Forelimb muscle (tissue), 1 donor: ENCODE data around the gene AQP6. TPM values are rescaled to one million over a fixed set of nuclear protein-coding genes. Genes with fewer than 3 reads are reported as not detected.
"Not testable (repeated sequence)": the region's sequence is repeated elsewhere in the genome, so short reads cannot be mapped to it uniquely, and the experiment has no call there.

Source experiments
- DNase-seq: peaks from one replicate; pipeline ENCODE4 v3.0.0-alpha.2; 2013; ENCODE audit warnings: low read depth
- polyA plus RNA-seq: library from polyadenylated mRNA; unstranded; fragments of 120-200 nt; gene quantifications from one replicate; pipeline ENCODE4 v1.2.1, GENCODE V29; 2013; ENCODE audit not compliant: insufficient read length

The AQP6 gene
- polyA plus RNA-seq, 1 donor = 0.14 TPM

GRCh38 chr12:49969651-49970429, 2.9 kb upstream of the AQP6 start:
- DNase-seq = no peak

- no peak for DNase-seq
These were observed 2.1 kb upstream of the AQP6 start for GRCh38 chr12:49970658-49971057.

GRCh38 chr12:49971141-49971540, 1.6 kb upstream of the AQP6 start:
- DNase-seq = no peak

- DNase-seq = no peak
These were observed 618 bp upstream of the AQP6 start for GRCh38 chr12:49972129-49972528.

- DNase-seq = no peak
These were observed 649 bp downstream of the AQP6 start for GRCh38 chr12:49973361-49973830.

GRCh38 chr12:49974231-49974675, 1.5 kb downstream of the AQP6 start:
- no peak for DNase-seq

GRCh38 chr12:49974677-49975317, 2.0 kb downstream of the AQP6 start:
- DNase-seq = no peak

GRCh38 chr12:49975318-49975761, 2.6 kb downstream of the AQP6 start:
- DNase-seq = no peak

GRCh38 chr12:49976557-49976956, 3.8 kb downstream of the AQP6 start:
- no peak for DNase-seq

GRCh38 chr12:49978125-49978524, 5.4 kb downstream of the AQP6 start:
- DNase-seq = no peak

GRCh38 chr12:49979016-49979586, 6.4 kb downstream of the AQP6 start:
- DNase-seq = no peak

- DNase-seq = no peak
These were observed 7.0 kb downstream of the AQP6 start for GRCh38 chr12:49979791-49980190.

- no peak for DNase-seq
These were observed 8.0 kb downstream of the AQP6 start for GRCh38 chr12:49980501-49981349.

- DNase-seq = no peak
These were observed 9.7 kb downstream of the AQP6 start for GRCh38 chr12:49982246-49983087.

- no peak for DNase-seq
These were observed 11.1 kb downstream of the AQP6 start for GRCh38 chr12:49983892-49984291.

GRCh38 chr12:49984476-49985359, 12.0 kb downstream of the AQP6 start:
- no peak for DNase-seq

- no peak for DNase-seq
These were observed 13.2 kb downstream of the AQP6 start for GRCh38 chr12:49985981-49986380.

GRCh38 chr12:49986476-49986875, 13.7 kb downstream of the AQP6 start:
- DNase-seq = not testable (repeated sequence)

- no peak for DNase-seq
These were observed 15.0 kb downstream of the AQP6 start for GRCh38 chr12:49987625-49988303.
